Umbilical cord (tissue), 2 donors: ENCODE data around the gene ARFGAP2. TPM values are rescaled to one million over a fixed set of nuclear protein-coding genes. Genes with fewer than 3 reads are reported as not detected.
A peak's percentile ranks its signal among the peaks of the same experiment; 100 is the strongest.
"Not testable (repeated sequence)": the region's sequence is repeated elsewhere in the genome, so short reads cannot be mapped to it uniquely, and the experiment has no call there.

Experiments
- DNase-seq: peaks from one replicate; pipeline ENCODE4 v3.0.0-alpha.2; 2015; ENCODE audit warnings: low spot score
- total RNA-seq: library from RNA; depleted of rRNA; stranded (reverse); fragments of >200 nt; gene quantifications from one replicate; pipeline ENCODE4 v1.2.3, GENCODE V29; 2014; ENCODE audit warnings: low replicate concordance; ENCODE audit not compliant: insufficient read depth

The ARFGAP2 gene
- total RNA-seq, 1 donor from 2014 or later: 72.5 TPM

DNA sequence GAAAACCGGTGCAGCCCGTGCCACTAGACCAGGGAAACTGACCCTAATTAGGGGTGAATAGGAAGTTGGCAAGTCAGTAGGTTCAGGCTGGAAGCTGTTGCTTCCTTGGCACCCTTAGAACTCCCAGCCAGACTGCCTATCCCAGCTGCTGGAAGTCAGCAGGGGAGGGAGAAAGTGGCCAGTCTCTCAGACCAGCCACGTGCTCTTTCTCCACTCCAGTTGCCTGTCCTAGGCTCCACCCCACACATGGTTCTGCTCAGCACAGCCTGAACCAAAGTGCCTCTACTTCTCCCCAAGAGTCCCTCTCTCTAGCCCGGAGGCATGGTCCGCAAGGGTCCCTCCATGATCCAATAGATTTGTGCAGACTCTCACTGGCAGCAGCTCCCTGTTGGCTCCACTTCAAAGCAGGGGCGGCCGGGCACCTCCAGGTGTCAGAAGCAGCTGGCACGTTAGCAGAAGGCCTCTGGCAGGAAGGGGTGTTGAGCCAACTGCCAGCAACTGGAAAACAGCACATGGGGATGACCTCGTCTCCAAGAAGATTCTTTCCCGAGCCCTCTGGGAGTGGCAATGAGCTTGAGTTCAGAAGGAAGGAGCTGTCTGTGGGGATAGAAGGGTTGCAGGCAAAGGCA is 27.7 kb downstream of the ARFGAP2 start:
- no peak for DNase-seq

DNA sequence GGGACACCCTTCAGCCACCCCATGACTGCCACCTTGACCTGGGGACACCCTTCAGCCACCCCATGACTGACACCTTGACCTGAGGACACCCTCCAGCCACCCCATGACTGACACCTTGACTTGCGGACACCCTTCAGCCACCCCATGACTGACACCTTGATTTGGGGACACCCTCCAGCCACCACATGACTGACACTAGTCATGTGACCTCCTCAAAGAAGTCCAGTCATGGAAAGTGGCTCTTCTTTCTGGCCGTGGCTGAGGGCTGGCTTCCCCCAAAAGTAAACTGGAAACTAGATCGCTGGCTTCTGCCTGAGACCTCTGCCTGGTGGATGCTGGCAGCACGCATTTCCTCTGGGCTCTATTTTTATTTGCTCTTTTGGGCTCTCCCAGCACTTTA is 28.4 kb downstream of the ARFGAP2 start:
- DNase-seq: no peak

DNA sequence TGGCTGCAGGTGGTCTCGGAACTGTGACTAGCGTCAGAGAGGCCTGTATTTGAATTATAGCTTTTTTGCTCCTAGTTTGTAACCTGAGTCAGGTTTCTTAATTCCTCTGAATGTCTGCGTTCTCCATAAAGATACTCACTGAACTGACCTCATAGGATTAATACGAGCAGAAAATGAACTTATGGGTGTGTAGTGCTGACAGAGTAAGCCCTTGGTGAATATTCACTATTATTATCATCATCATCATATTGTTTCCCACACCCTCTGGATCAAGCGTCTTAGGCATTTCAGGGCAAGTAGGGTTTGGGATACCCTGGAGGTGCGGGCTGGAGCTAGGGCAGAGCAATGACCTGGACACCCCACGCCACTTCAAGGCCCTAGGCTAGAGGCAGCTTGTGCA is 29.0 kb downstream of the ARFGAP2 start:
- DNase-seq: no peak

DNA sequence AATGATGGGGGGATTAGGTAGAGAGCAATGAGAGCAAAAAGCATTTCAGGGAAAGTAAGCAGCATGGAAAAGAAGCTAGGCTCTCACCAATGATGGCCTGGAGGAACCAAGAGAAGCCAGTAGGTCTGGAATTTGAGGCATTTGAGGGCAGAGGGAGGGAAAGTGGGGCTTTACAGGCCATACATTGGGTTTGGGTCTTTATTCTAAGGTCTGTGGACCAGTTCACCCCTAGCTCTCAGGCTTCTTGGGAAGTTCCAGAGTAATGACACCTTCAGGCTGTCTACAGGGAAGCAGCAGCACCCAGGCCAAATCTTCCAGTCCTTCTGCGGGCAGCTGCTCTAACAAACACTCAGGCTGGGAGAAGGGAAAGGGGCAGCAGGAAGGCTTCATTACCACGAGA is 29.4 kb downstream of the ARFGAP2 start:
- no peak for DNase-seq

DNA sequence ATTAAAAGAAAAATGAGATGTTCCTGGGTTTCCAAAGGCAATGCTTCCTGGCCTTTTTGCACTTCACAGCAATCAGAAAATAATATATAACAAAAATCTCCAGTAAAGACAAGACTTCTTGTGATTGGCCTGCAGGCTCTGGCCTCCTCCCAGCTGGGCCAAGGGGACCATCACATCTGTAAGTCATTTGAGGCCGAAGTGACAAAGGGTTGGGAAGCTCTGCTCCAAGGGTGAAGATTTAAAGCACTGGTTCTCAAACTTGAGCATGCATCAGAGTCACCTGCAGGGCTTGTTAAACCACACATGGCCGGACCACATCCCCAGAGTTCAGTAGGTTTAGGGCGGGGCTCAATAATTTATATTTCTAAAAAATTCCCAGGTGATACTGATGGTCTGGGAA is 32.1 kb downstream of the ARFGAP2 start:
- no peak for DNase-seq

DNA sequence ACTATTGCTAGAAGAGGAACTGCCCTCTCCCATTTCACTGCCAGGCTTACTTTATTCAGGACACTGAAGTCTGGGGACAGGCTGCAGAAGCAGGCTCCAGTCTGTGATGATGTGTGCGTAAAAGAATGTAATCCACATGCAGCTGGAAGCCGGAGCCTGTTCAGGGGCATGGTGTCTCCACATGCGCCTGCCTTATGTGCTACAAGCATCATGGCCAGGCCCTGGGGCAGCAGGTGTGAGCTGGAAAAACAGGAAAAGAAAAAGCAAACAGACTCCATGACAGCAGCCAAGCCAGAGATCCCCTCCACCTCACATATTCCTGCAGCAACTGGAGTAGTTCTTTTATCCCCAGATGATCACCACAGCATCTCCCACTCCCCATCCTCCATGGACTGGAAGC is 33.4 kb downstream of the ARFGAP2 start:
- peak; percentile 96 for DNase-seq

DNA sequence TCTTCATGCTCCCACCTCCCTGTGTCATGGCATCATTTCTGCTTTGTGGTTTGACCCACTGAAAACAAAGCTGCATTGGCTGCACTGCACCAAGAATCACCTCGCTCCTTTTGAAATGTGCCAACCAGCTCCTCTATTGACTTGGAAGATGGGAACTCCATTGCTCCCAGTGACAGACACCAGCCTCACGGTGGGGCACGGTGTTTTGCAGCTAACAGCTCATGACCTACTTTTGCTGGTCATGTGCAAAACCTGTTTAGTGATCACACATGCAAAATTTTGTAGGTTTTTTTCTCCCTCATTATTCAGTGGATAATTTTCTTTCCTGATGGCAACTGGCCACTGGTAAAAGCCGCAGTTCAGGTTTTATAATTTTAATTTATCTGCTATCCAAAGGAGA is 36.8 kb downstream of the ARFGAP2 start:
- no peak for DNase-seq

DNA sequence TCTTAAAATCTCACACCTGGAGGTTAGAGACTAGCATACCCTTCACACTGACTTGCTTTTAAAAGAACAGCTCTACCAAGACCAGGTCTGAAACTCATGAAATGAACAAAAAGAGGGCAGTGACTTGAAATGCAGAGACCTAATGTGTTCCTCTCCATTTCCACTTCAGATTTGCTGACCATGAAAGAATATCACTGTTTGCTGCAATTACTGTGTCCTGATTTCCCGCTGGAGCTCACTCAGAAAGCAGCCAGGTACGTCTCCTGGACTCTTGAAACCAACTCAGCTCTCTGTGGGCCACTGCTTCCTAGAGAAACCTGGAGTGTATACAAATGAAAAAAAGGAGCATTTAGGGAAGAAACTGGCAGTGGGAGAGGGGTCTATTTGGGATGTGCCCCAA is 39.2 kb downstream of the ARFGAP2 start:
- no peak for DNase-seq

DNA sequence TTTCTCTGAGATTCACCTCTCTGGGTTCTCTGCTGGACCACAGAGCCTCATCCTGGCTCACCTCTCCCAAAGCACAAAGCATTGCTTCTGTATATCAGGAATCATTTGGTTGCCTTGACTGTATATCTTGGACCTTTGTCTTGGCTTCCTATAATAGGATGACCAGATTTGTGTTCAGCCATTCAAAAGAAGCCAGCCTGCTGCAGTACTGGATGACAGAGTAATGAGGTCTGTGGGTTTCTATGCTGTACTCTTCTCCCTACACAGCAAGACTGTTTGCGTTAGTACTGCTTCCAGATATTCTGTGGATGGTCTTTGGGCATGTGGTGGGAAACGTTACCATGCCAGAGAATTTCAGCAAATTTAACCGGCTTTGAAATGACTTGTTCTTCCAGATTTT is 39.8 kb downstream of the ARFGAP2 start:
- DNase-seq: no peak

DNA sequence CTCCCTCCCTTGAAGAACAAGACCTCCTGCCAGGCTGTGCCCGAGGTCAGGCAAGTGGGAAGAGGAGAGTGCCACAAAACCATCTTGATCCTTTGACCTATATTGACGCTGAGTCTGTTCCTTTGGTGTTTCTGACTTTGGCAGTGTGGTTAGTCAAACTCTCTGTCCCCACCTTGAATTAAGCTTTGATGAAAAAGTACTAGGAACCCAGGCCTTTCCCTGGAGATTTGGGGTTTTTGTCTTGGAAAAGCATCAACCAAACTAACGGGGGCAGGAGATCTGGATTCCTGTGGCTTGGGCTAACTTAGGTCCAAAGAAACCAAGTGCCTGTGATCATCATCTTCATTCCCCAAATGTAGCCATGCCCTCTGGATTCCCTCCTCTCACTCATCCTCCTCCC is 40.4 kb downstream of the ARFGAP2 start:
- no peak for DNase-seq

DNA sequence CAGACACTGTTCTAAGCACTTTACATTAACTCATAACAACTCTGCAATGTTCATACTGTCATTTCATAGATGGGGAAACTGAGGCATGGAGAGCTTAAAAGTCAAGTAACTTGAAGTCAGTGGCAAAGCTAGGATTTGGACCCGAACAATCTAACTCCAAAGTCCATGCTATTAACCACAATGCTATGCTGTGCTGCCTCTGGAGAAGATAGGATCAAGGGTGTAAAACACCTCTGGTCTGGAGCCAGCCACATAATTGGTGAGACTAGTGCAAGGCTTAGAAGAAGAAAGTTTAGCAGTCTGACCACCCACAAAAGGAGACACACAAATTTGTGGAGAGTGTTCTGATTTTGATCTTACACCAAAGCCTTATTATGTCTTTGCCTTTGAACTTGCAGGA is 43.7 kb downstream of the ARFGAP2 start:
- no peak for DNase-seq

DNA sequence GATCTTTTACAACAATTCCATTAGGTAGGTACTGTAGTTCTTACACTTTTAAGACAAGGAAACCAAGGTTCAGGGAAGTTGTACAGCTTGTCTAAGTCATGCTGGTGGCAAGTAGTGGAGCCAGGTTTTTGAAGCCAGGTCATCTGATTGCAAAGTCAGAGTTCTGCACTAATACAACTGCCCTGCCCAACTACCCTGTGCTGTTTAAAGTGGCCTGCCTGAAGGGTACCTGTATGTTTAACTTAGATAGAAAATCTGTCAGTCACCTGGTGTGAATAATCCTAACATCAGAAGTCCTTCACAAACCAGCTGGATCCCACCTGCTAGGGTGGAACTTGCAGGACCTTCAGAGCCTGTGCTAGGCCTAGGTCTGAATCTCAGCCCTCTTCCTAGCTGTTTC is 44.2 kb downstream of the ARFGAP2 start:
- no peak for DNase-seq

DNA sequence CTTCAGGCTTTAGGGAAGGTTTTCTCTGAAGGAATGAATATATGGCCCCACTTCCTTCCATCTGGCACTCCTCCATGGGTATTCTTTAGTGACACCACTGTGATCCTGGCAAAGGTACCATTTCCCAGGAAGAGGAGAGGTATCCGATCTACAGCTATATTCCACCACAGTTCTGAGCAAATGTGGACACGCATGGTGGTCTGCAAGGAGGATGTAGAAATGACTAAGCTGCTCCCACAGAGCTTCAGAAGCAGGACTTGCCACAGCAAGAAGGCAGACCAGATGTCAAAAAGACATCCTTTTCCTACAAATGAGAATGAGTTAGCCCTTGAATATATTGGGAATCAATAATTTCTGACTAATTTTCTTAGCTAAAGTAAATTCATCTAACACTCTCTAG is 45.5 kb downstream of the ARFGAP2 start:
- DNase-seq: no peak

DNA sequence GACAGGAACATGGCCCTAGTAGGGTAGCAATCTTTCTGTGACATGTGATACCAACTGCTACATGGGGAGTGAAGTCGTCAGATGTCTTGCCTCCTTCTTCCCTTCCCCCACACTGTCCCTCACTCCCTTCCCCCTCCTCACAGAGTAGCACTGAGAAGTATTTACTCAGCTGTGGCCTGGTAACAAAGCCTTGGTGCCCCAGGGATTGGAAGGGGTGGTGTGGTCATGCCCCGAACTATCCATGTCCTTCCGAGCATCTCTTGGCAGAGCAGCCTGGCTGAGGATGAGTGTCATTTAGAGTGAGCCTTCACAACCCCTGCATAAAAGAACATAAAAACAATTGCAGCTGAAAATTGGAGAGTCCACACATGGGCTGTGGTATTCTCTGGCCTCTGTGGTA is 46.1 kb downstream of the ARFGAP2 start:
- no peak for DNase-seq

DNA sequence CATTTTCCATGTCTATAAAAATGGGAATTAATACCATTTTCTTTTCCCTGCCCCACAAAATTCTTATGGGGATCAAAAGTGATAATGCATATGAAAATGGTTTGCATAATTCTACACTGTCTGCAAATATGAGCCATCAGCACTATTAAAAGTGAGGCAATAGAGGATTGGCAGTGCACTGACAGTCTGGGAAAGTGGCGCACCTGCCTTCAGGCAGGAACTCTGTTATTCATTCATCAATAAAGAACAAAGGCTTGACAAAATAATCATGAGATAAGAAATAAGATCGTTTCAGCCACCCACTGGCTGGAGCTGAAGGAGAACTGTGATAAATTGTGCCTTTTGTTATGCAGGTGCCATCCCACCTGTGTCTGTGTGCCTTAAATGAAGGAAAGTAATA is 49.5 kb downstream of the ARFGAP2 start:
- DNase-seq: no peak

DNA sequence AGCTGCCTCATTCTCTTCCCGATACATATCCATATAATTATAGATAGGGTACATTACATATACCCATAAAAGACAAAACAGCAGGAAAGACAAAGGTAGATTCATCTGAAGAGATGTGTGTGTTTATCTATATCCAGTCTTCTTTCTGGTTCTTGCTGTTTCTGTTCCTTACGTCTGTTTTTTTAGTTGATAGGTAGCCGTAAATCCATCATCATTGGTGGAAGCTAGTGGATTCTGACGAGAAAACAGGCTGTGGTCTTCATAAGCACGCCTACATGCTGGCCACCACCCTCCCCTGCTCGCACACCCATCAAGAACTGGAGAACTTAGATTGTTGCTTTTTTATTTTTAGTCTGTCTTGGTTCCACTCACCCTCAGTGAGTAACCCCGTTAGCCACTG is 51.6 kb downstream of the ARFGAP2 start:
- DNase-seq: no peak

DNA sequence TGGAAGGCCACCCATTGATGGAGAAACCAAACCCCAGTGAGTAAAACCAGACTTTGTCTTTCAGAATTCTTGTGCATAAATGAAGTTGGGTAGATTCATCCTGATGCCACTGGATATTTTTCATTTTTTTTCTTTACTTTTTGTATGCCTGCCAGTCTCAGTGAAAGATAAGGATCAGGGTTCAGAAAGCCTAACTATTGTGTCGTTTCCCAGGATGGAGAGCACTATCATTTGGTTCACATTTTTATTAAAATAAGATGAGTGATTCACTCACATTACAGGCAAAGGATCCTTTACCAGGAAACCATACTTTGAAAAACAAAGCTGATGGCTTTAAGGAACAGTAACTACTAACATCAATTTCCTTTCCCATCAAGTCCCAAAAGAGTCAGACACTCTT is 52.0 kb downstream of the ARFGAP2 start:
- no peak for DNase-seq

DNA sequence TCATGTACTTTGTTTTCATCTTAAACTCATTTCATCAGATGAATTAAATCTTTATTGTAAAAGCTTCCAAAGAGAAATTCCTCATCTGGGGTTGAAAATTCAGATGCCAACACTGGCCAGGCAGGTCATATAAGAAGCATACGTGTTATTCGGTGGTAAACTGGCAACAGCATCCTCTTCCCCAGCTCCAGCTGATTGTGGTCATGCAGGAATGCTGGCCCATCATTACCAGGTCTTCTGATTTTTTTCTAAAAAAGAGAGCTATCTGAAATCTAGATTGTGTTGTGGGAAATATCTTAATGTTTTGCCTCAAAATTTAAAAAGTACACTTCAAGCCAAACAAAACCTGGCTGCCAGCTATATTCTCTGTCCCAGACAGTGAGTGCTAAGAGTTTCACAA is 53.6 kb downstream of the ARFGAP2 start:
- no peak for DNase-seq

DNA sequence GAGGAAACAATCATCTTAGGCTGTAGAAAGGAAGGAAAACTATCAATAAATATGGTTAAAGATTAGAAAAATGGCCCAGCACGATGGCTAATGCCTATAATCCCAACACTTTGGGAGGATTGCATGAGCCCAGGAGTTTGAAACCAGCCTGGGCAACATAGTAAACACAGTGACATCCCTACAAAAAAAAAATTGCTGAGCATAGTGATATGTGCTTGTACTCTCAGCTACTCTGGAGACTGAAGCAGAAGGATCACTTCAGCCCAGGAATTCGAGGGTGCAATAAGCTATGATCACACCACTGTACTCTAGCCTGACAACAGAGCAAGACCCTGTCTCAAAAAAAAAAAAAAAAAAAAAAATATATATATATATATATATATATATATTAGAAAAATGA is 54.9 kb downstream of the ARFGAP2 start:
- no peak for DNase-seq

DNA sequence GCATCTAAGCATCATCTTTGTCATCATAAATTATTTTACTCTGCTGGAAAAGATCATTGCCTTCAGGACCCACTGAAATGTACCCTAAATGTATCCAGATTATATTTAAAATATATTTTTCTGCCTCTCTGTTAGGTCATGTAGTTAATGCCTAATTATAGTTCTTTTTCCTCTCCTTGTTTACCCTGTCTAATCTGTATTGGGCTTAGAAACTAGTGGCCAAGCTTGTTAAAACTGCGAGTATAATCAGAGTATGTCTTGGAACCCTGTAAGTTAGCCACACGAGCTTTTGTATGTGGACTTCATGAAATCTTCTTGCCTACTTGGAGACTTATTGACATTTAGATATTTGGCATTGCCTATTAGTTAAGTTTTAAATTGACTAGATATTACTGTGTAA is 55.6 kb downstream of the ARFGAP2 start:
- no peak for DNase-seq

DNA sequence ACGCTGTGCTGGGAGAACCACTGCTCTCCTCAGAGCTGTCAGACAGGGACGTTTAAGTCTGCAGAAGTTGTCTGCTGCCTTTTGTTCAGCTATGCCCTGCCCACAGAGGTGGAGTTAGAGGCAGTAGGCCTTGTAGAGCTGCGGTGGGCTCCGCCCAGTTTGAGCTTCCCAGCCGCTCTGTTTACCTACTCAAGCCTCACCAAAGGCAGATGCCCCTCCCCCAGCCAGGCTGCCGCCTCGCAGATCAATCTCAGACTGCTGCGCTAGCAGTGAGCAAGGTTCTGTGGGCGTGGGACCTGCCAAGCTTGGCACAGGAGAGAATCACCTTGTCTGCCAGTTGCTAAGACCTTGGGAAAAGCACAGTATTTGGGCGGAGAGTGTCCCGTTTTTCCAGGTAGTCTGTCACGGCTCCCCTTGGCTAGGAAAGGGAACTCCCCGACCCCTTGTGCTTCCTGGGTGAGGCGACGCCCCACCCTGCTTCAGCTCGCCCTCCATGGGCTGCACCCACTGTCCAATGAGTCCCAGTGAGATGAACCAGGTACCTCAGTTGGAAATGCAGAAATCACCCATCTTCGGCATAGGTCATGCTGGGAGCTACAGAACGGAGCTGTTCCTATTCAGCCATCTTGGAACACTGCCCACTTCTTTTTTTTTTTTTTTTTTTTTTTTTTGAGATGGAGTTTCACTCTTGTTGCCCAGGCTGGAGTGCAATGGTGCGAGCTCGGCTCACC is 57.6 kb downstream of the ARFGAP2 start:
- not testable (repeated sequence) for DNase-seq
